ENCODE results near the gene TRIL. TPM values are rescaled to one million over a fixed set of nuclear protein-coding genes. Genes with fewer than 3 reads are reported as not detected.

TRIL gene
- total and polyA plus RNA-seq, 2 donors (not counting 1 experiment from before 2014, with no cell fraction given): not detected

GRCh38 chr7:28989211-28989980 lies 31.3 kb upstream of the TRIL start:
- no peak overlapping the region for H3K9ac ChIP-seq (ENCODE audit: low read length)
- H3K27ac Mint-ChIP-seq: no peak overlapping the region
- H3K9me3 ChIP-seq (ENCODE audit: control extremely low read depth in 1 of 3, control insufficient read depth in 2 of 3, insufficient read depth in 1 of 3, low read length in 2 of 3): no peaks in the 10 kb centered on the region
- ChIA-PET POLR2A (no interaction called here), CTCF (no interaction called here)
- ATAC-seq (ENCODE audit: low read depth) (no peak), DNase-seq (no peak)
- no peaks in the 10 kb centered on the region for H3K79me2 ChIP-seq (ENCODE audit: control insufficient read depth, insufficient read depth, low read length)
- H4K20me1 ChIP-seq (ENCODE audit: control insufficient read depth, insufficient read depth, low read length, poor library complexity, severe bottlenecking): no peaks in the 10 kb centered on the region
- H3K4me2 ChIP-seq (replicated peaks; ENCODE audit: low read depth, low read length, poor library complexity, severe bottlenecking): no peak overlapping the region
- H3K27ac ChIP-seq (ENCODE audit: low read length in 2 of 2): no peak overlapping the region
- no CpG with 5 or more reads among the region's 6 CpGs for WGBS (ENCODE audit: insufficient coverage)
- intact Hi-C loops (cut with micrococcal nuclease): no loop called here
- TF ChIP-seq CTCF (IDR thresholded peaks at IDR 0.05): no peak
- no peak for TF ChIP-seq EZH2 (IDR thresholded peaks at IDR 0.05; ENCODE audit: borderline replicate concordance, insufficient read depth, low read depth, low read length, poor library complexity, severe bottlenecking)
- no peaks in the 10 kb centered on the region for H3K9me3 Mint-ChIP-seq (ENCODE audit: insufficient read depth)
- no peaks in the 10 kb centered on the region for H3K36me3 ChIP-seq (replicated peaks in 1 of 2; ENCODE audit: control extremely low read depth in 1 of 2, control insufficient read depth in 1 of 2, extremely low read depth in 1 of 2, insufficient read depth in 2 of 2, low read length in 1 of 2)
- no peaks in the 10 kb centered on the region for H3K27me3 ChIP-seq (replicated peaks in 1 of 4; ENCODE audit: control extremely low read depth in 1 of 4, control insufficient read depth in 3 of 4, insufficient read depth in 4 of 4, low read length in 3 of 4)
- H3K4me1 ChIP-seq (ENCODE audit: control insufficient read depth in 2 of 2, insufficient read depth in 2 of 2, low read length in 2 of 2): no peaks in the 10 kb centered on the region
- peaks cover 37% of the 10 kb centered on the region for H3K27me3 Mint-ChIP-seq
- no peaks in the 10 kb centered on the region for H3K4me1 Mint-ChIP-seq
- H3K4me3 Mint-ChIP-seq: no peak overlapping the region
- no peak overlapping the region for H2AFZ ChIP-seq (ENCODE audit: insufficient read depth, low read depth, low read length, poor library complexity, severe bottlenecking)
- H3K4me3 ChIP-seq (ENCODE audit: control extremely low read depth in 1 of 5, extremely low read depth in 1 of 5, insufficient read depth in 1 of 5, low read depth in 2 of 5, low read length in 4 of 5): no peak overlapping the region

GRCh38 chr7:28988810-28989209 lies 30.7 kb upstream of the TRIL start:
- POLR2A ChIA-PET: interaction anchor here (0.5 kb wide), 1 partner anchor 245 kb away, joined by 4 read pairs; no protein-coding TSS in a partner anchor
- H3K79me2 ChIP-seq (ENCODE audit: control insufficient read depth, insufficient read depth, low read length): no peaks in the 10 kb centered on the region
- peaks cover 41% of the 10 kb centered on the region for H3K27me3 Mint-ChIP-seq
- TF ChIP-seq CTCF (IDR thresholded peaks at IDR 0.05): no peak
- no peak for TF ChIP-seq EZH2 (IDR thresholded peaks at IDR 0.05; ENCODE audit: borderline replicate concordance, insufficient read depth, low read depth, low read length, poor library complexity, severe bottlenecking)
- DNase-seq: no peak
- intact Hi-C loops (cut with micrococcal nuclease): no loop called here
- WGBS (ENCODE audit: insufficient coverage): 100% methylated on average over 4 of the region's 4 CpGs
- no peaks in the 10 kb centered on the region for H3K4me1 ChIP-seq (ENCODE audit: control insufficient read depth in 2 of 2, insufficient read depth in 2 of 2, low read length in 2 of 2)
- H3K4me2 ChIP-seq (replicated peaks; ENCODE audit: low read depth, low read length, poor library complexity, severe bottlenecking): no peak overlapping the region
- CTCF ChIA-PET: no interaction called here
- ATAC-seq (ENCODE audit: low read depth): no peak
- H3K27ac ChIP-seq (ENCODE audit: low read length in 2 of 2): no peak overlapping the region
- no peak overlapping the region for H3K4me3 Mint-ChIP-seq
- no peaks in the 10 kb centered on the region for H3K4me1 Mint-ChIP-seq
- no peak overlapping the region for H3K9ac ChIP-seq (ENCODE audit: low read length)
- H3K36me3 ChIP-seq (replicated peaks in 1 of 2; ENCODE audit: control extremely low read depth in 1 of 2, control insufficient read depth in 1 of 2, extremely low read depth in 1 of 2, insufficient read depth in 2 of 2, low read length in 1 of 2): no peaks in the 10 kb centered on the region
- no peak overlapping the region for H2AFZ ChIP-seq (ENCODE audit: insufficient read depth, low read depth, low read length, poor library complexity, severe bottlenecking)
- H3K27me3 ChIP-seq (replicated peaks in 1 of 4; ENCODE audit: control extremely low read depth in 1 of 4, control insufficient read depth in 3 of 4, insufficient read depth in 4 of 4, low read length in 3 of 4): no peaks in the 10 kb centered on the region
- no peak overlapping the region for H3K27ac Mint-ChIP-seq
- no peak overlapping the region for H3K4me3 ChIP-seq (ENCODE audit: control extremely low read depth in 1 of 5, extremely low read depth in 1 of 5, insufficient read depth in 1 of 5, low read depth in 2 of 5, low read length in 4 of 5)
- H3K9me3 ChIP-seq (ENCODE audit: control extremely low read depth in 1 of 3, control insufficient read depth in 2 of 3, insufficient read depth in 1 of 3, low read length in 2 of 3): no peaks in the 10 kb centered on the region
- no peaks in the 10 kb centered on the region for H3K9me3 Mint-ChIP-seq (ENCODE audit: insufficient read depth)
- H4K20me1 ChIP-seq (ENCODE audit: control insufficient read depth, insufficient read depth, low read length, poor library complexity, severe bottlenecking): no peaks in the 10 kb centered on the region

Data from B cell (primary cell).